Sigmoid colon (tissue), 7 donors: ENCODE results near the gene CYP2A7. TPM values are rescaled to one million over a fixed set of nuclear protein-coding genes. Genes with fewer than 3 reads are reported as not detected.
"Not testable (repeated sequence)": the region's sequence is repeated elsewhere in the genome, so short reads cannot be mapped to it uniquely, and the experiment has no call there.

Experiments used
- DNase-seq: peaks from one replicate; pipeline ENCODE4 v3.0.0-alpha.2; 2019
- H3K27ac ChIP-seq, 4 donors: fragments of 200-600 bp; sonication (generic); one replicate each; pipeline ENCODE4 v1.5.1; 2016 to 2019; ENCODE audit warnings: mild to moderate bottlenecking in 1 of 4
- H3K27me3 ChIP-seq, 3 donors: fragments of 200-600 bp; sonication (generic); one replicate each; pipeline ENCODE4 v1.5.1; 2019; ENCODE audit warnings: mild to moderate bottlenecking in 1 of 3
- H3K36me3 ChIP-seq, 4 donors: fragments of 200-600 bp; sonication (generic); one replicate each; pipeline ENCODE4 v1.5.1; 2016 to 2019
- H3K4me1 ChIP-seq, 4 donors: fragments of 200-600 bp; sonication (generic); one replicate each; pipeline ENCODE4 v1.5.1; 2017 to 2019
- H3K4me3 ChIP-seq, 4 donors: fragments of 200-600 bp; sonication (generic); one replicate each; pipeline ENCODE4 v1.5.1; 2017 to 2019; ENCODE audit warnings: mild to moderate bottlenecking in 2 of 4, moderate library complexity in 1 of 4
- H3K9me3 ChIP-seq, 4 donors: fragments of 200-600 bp in 3 of 4; sonication (generic) in 3 of 4; one replicate each; pipeline versions ENCODE4 v1.5.1 to v1.6.1; 2013 to 2019
- EP300 ChIP-seq, 4 donors: sonication (generic); formaldehyde crosslinking; IDR thresholded peaks; one replicate each; pipeline ENCODE4 v1.6.1; 2017; ENCODE audit warnings: antibody characterized with exemption in 4 of 4
- POLR2A ChIP-seq, 2 donors: fragments of 450-650 bp; IDR thresholded peaks; one replicate each; pipeline ENCODE4 v1.6.1; 2016; ENCODE audit warnings: antibody characterized with exemption in 2 of 2, mild to moderate bottlenecking in 2 of 2, moderate library complexity in 2 of 2
- POLR2AphosphoS5 ChIP-seq, 4 donors: sonication (generic); formaldehyde crosslinking; IDR thresholded peaks; one replicate each; pipeline ENCODE4 v1.6.1; 2017; ENCODE audit warnings: antibody characterized with exemption in 4 of 4
- WGBS, 2 donors: extraction: QIAGEN DNeasy Blood & Tissue Kit; methylation state at CpG; one replicate each; pipeline ENCODE4 v1.1.7; 2013; 5-methylcytosine and 5-hydroxymethylcytosine counted together
- intact Hi-C: fragments of 100-400 bp; cut with DNase I; formaldehyde crosslinking; loops from one replicate; pipeline ENCODE4 v1.15.1; 2023
- polyA plus RNA-seq, 3 donors: library from polyadenylated mRNA; stranded (reverse); fragments of 200-250 nt; gene quantifications; one replicate each; pipeline ENCODE4 v1.2.3, GENCODE V29; 2013
- total RNA-seq, 4 donors: library from RNA; depleted of rRNA; stranded (reverse); fragments of >200 nt; gene quantifications; one replicate each; pipeline ENCODE4 v1.1.0, GENCODE V29; 2016
- TF ChIP-seq, protein P1 (sequence below), 4 experiments: fragments of 450-650 bp in 3 of 4; fragments of 200-600 bp in 1 of 4; IDR thresholded peaks; one replicate each; pipeline ENCODE4 v1.5.1; 2016 to 2019; ENCODE audit warnings: antibody characterized with exemption in 4 of 4, mild to moderate bottlenecking in 3 of 4, moderate library complexity in 2 of 4
- donor health status: healthy with polysubstance abuse.
- donor health status: Bipolar disorder and iron deficiency.
- donor health status: healthy.

The CYP2A7 gene
- total and polyA plus RNA-seq, 7 donors = 0.36 TPM; not detected in 6

DNA sequence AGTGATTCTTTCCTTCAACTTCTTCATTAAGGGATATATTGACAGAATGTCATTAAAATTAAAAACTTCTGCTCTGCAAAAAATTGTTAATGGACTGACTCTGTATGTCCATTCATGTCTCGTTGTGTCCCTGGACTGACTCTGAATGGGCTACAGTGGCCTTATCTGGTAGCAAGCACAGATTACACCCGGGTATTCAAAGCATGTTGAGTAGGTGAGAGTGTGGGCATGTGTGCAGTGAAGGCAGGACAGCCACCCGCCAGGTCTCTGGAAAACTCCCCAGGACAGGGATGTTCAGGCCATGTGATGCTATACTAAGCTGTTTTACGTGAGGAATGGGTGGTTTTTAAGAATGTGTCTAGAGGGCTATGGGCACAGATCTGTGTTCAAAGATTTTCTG lies 7.2 kb downstream of the CYP2A7 start:
- 82 to 85% methylated on average over 2 of the region's 4 CpGs for WGBS, 2 donors
- H3K4me3 ChIP-seq, intact Hi-C loops, DNase-seq, H3K4me1 ChIP-seq, H3K36me3 ChIP-seq, H3K9me3 ChIP-seq, H3K27ac ChIP-seq: not testable (repeated sequence)
- peaks cover 0 to 23% (median 0%) of the 10 kb centered on the region in 3 donors for H3K27me3 ChIP-seq

DNA sequence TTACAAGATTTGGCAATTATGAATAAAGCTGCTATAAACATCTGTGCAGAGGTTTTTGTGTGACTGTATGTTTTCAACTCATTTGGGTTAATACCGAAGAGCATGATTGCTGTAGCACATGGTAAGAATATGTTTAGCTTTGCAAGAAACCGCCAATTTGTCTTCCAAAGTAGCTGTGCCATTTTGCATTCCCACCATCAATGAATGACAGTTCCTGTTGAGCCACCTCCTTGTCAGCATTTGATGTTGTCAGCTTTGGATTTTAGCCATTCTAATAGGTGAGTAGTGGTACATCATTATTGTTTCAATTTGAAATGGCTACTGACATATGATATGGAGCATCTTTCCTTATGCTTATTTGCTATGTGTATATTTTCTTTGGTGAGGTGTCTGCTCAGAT lies 8.2 kb downstream of the CYP2A7 start:
- DNase-seq, H3K4me1 ChIP-seq, H3K36me3 ChIP-seq, H3K27ac ChIP-seq, H3K4me3 ChIP-seq, H3K9me3 ChIP-seq, intact Hi-C loops: not testable (repeated sequence)
- peaks cover 0 to 23% (median 0%) of the 10 kb centered on the region in 3 donors for H3K27me3 ChIP-seq
- WGBS, 2 donors = 86 to 94% methylated on average over 2 of the region's 2 CpGs

DNA sequence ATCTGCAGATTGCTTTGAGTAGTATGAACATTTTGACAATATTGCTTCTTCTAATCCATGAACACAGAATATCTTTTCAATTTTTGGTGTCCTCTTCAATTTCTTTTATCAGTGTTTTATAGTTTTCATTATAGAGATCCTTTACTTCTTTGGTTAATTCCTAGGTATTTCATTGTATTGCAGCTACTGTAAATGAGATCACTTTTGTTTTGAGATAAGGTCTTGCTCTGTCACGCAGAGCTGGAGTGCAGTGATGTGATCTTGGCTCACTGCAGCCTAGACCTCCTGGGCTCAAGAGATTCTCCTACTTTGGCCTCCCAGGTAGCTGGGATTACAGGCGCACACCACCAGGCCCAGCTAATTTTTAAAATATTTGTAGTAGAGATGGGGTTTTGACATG lies 9.8 kb downstream of the CYP2A7 start:
- Histone ChIP-seq H3K4me1 (no peaks in the 10 kb centered on the region), H3K27ac (no peak overlapping the region), H3K4me3 (no peak overlapping the region), H3K9me3 (no peaks in the 10 kb centered on the region), H3K36me3 (no peaks in the 10 kb centered on the region), H3K27me3 (peaks cover 0 to 13% (median 0%) of the 10 kb centered on the region in 3 donors)
- DNase-seq = no peak
- intact Hi-C loops = no loop called here
- WGBS, 2 donors = 89 to 92% methylated on average over 2 of the region's 2 CpGs
- TF ChIP-seq POLR2AphosphoS5 (IDR thresholded peaks at IDR 0.05) (no peak), EP300 (IDR thresholded peaks at IDR 0.05) (no peak), POLR2A (IDR thresholded peaks at IDR 0.05) (no peak)
- TF ChIP-seq, protein P1, sequence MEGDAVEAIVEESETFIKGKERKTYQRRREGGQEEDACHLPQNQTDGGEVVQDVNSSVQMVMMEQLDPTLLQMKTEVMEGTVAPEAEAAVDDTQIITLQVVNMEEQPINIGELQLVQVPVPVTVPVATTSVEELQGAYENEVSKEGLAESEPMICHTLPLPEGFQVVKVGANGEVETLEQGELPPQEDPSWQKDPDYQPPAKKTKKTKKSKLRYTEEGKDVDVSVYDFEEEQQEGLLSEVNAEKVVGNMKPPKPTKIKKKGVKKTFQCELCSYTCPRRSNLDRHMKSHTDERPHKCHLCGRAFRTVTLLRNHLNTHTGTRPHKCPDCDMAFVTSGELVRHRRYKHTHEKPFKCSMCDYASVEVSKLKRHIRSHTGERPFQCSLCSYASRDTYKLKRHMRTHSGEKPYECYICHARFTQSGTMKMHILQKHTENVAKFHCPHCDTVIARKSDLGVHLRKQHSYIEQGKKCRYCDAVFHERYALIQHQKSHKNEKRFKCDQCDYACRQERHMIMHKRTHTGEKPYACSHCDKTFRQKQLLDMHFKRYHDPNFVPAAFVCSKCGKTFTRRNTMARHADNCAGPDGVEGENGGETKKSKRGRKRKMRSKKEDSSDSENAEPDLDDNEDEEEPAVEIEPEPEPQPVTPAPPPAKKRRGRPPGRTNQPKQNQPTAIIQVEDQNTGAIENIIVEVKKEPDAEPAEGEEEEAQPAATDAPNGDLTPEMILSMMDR (IDR thresholded peaks at IDR 0.05) = no peak

DNA sequence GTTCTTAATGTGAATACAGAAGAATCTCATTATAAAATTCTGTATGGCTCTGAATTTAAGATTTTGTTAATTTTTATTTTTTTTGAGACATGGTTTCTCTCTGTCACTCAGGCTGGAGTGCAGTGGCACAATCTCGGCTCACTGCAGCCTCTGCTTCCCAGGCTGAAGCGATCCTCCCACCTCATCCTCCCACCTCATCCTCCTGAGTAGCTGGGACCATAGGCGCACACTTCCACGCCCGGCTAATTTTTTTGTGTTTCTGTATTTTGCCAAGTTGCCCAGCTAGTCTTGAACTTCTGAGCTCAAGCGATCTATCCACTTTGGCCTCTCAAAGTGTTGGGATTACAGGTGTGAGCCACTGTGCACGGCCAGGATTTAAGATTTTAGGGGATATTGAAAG lies 14.3 kb downstream of the CYP2A7 start:
- Histone ChIP-seq H3K4me1 (no peaks in the 10 kb centered on the region), H3K36me3 (no peaks in the 10 kb centered on the region), H3K4me3 (no peak overlapping the region), H3K27ac (no peak overlapping the region), H3K9me3 (no peaks in the 10 kb centered on the region), H3K27me3 (no peaks in the 10 kb centered on the region)
- no peak for DNase-seq
- WGBS, 2 donors = 90 to 94% methylated on average over 7 of the region's 7 CpGs
- intact Hi-C loops = no loop called here
- TF ChIP-seq, protein P1 (IDR thresholded peaks at IDR 0.05) = no peak
- TF ChIP-seq POLR2AphosphoS5 (IDR thresholded peaks at IDR 0.05) = no peak
- TF ChIP-seq EP300 (IDR thresholded peaks at IDR 0.05) = no peak
- no peak for TF ChIP-seq POLR2A (IDR thresholded peaks at IDR 0.05)

DNA sequence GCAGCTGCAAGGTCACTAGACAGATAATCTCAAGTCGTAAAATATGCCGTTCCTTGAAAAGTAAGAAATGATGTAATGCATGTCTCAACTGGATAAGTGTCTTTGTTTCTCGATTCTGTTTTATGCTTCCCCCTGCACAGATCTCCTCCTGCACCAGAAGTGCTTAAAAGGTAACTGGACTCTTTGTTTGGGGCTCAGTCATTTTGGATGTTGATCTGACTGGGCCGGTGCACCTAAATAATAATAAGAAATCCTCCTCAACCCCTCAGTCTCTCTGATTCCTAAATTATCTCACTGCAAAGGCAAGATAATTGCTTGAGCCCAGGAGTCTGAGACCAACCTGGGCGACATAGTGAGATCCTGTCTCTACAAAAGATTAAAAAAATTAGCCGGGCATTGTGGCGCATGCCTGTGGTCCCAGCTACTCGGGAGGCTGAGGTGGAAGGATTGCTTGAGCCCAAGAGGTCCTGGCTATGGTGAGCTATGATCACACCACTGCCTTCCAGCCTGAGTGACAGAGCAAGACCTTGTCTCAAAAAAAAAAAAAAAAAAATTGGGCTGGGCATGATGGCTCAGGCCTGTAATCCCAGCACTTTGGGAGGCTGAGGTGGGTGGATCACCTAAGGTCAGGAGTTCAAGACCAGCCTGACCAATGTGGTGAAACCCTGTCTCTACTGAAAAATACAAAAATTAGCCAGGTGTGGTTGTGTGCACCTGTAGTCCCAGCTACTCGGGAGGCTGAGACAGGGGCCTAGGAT lies 17.1 kb downstream of the CYP2A7 start:
- WGBS, 2 donors = 57 to 58% methylated on average over 9 of the region's 9 CpGs
- H3K4me1 ChIP-seq, DNase-seq, H3K36me3 ChIP-seq, H3K27me3 ChIP-seq, H3K27ac ChIP-seq, H3K4me3 ChIP-seq, intact Hi-C loops, H3K9me3 ChIP-seq: not testable (repeated sequence)

DNA sequence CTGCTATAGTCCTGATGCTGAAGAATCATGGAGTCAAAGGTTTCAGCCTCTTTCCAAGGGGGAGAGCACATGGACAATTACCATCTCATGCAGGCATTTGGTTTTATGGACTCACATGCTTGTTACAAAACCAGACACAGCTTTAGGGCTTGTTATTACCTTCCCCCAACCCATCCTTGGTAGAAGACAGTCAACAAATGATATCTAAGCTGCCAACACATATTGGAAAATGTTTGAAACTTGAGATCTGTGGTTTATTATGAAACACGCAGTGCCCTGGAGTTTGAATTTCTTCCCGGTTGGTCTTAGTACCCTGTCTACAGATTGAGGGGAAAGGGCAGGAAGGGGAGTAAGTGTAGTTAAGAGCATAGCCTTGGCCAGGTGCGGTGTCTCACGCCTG lies 19.2 kb downstream of the CYP2A7 start:
- no peaks in the 10 kb centered on the region for H3K27me3 ChIP-seq
- no peak overlapping the region for H3K4me3 ChIP-seq
- no peaks in the 10 kb centered on the region for H3K9me3 ChIP-seq
- WGBS, 2 donors = 95% methylated on average over 4 of the region's 4 CpGs
- no peak for DNase-seq
- TF ChIP-seq POLR2AphosphoS5 (IDR thresholded peaks at IDR 0.05) (no peak), POLR2A (IDR thresholded peaks at IDR 0.05) (no peak), EP300 (IDR thresholded peaks at IDR 0.05) (no peak)
- TF ChIP-seq, protein P1 (IDR thresholded peaks at IDR 0.05) = no peak
- no peaks in the 10 kb centered on the region for H3K36me3 ChIP-seq
- H3K4me1 ChIP-seq = no peaks in the 10 kb centered on the region
- H3K27ac ChIP-seq = no peak overlapping the region
- intact Hi-C loops = no loop called here
